ENCODE data around the gene CAMKV.
"Not testable (repeated sequence)": the region's sequence is repeated elsewhere in the genome, so short reads cannot be mapped to it uniquely, and the experiment has no call there.

Gene CAMKV

GRCh38 chr3:49845694-49846093, 24.0 kb downstream of the CAMKV start:
- FAIRE-seq = no peak

GRCh38 chr3:49844464-49845183, 25.1 kb downstream of the CAMKV start:
- FAIRE-seq = no peak

GRCh38 chr3:49842843-49843517, 26.7 kb downstream of the CAMKV start:
- FAIRE-seq = no peak

- no peak for FAIRE-seq
Observed at GRCh38 chr3:49841806-49842205, 27.9 kb downstream of the CAMKV start.

- no peak for FAIRE-seq
Observed at GRCh38 chr3:49841126-49841696, 28.5 kb downstream of the CAMKV start.

GRCh38 chr3:49840388-49840787, 29.3 kb downstream of the CAMKV start:
- no peak for FAIRE-seq

- peak; percentile 25 for FAIRE-seq
Observed at GRCh38 chr3:49839193-49839809, 30.4 kb downstream of the CAMKV start.

- FAIRE-seq = no peak
Observed at GRCh38 chr3:49831341-49831740, 38.4 kb downstream of the CAMKV start.

- FAIRE-seq = no peak
Observed at GRCh38 chr3:49826016-49826415, 43.7 kb downstream of the CAMKV start.

- FAIRE-seq = not testable (repeated sequence)
Observed at GRCh38 chr3:49823131-49823530, 46.6 kb downstream of the CAMKV start.

GRCh38 chr3:49813497-49814174, 56.1 kb downstream of the CAMKV start, which contains the start of gene UBA7:
Gene UBA7, minus strand, starts transcription at chr3:49813953. Its CDS starts 166 bp downstream, at chr3:49813787.
- FAIRE-seq = peak; percentile 32

GRCh38 chr3:49812916-49813496, 56.7 kb downstream of the CAMKV start:
- no peak for FAIRE-seq

Measured in A204.1 (cell line).